DMS114 treated with DMSO at 0.1 percent for 48 hours (cell line): ENCODE measurements around the gene GRK6.
A peak's percentile ranks its signal among the peaks of the same experiment; 100 is the strongest.
"Not testable (repeated sequence)": the region's sequence is repeated elsewhere in the genome, so short reads cannot be mapped to it uniquely, and the experiment has no call there.

Source experiments
- DNase-seq: peaks from one replicate; lab custom pipeline; 2025; ENCODE audit not compliant: unreplicated experiment; lab: John Stamatoyannopoulos, UW

Gene GRK6

GRCh38 chr5:177483994-177484901 lies 57.8 kb downstream of the GRK6 start:
- DNase-seq: no peak

DNA sequence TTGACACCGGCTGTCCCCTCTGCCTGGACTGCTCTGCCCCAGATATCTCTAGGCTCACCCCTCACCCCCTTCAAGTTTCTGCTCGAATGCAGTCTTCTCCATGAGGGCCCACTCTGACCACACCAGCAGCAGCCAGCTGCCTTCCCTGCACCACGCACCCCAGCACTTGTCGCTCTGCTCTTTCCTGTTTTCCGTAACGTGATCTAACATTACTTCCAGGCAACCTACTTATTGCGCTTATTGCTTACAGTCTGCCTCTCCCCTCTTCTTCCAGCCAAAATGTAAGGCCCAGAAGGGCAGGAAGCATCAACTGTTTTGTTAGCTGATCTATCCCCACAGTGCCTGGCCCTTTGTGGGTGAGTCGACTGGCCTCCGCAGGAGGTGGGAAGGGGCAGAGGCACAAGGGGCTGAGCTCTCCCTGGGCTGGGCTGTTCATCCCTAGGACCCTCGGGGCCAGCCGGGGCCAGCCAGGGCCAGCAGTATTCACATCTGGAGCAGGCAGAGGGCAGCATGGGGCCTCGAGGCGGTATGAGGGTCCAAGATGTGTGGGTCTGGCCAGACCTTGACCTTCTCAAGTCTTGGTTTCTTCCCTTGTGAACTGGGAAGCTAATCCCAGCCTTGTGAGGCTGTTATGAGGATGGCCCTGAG lies 58.5 kb downstream of the GRK6 start:
- no peak for DNase-seq

- not testable (repeated sequence) for DNase-seq
Measured at GRCh38 chr5:177485753-177486152, 59.3 kb downstream of the GRK6 start.

GRCh38 chr5:177486256-177486655 lies 59.8 kb downstream of the GRK6 start:
- no peak for DNase-seq

DNA sequence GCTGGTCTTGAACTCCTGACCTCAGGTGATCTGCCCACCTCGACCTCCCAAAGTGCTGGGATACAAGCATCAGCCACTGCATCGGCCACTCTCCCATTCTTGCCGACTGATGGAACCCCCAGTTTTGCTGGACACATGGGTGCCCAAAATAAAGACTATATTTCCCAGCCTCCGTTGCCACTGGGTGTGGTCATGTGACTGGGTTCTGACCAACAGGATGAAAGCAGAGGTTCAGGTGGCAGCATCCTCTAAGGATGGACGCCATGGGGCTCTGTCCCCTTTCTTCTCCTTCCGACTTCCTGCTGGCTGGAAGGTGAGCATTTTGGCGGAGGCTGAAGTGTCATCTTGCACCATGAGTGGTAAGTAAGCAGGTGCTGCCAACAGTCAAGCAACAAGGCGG lies 60.7 kb downstream of the GRK6 start:
- DNase-seq: no peak

GRCh38 chr5:177487975-177488374 lies 61.5 kb downstream of the GRK6 start:
- no peak for DNase-seq

DNA sequence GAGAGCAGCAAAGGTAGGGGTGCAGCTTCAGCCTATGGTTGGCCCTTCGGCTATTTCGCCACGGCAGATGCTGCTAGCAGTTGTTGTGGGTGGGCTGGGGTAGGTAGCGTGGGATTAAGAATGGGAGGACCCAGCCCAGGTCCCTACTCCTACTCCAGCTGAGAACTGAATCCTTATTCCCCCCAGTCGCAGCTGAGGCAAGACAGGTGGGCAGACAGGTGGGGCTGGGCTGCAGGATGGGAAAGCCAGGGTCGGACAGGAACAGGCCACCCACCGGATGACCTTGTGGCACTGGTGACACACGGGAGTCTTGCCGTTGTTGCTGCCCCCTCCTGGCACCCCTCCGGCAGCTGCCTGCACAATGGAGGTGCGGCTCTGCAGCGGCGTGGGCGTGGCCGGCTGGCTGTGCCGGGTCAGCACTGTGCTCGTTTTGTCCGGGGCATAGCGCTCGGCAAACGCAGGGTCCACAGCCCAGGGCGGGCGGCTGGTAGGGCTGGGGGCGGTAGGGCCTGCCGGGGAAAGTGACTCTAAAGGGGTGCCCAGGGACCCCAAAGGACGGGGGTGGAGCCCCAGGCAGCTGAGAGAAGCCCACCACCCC lies 62.7 kb downstream of the GRK6 start:
- DNase-seq: no peak

DNA sequence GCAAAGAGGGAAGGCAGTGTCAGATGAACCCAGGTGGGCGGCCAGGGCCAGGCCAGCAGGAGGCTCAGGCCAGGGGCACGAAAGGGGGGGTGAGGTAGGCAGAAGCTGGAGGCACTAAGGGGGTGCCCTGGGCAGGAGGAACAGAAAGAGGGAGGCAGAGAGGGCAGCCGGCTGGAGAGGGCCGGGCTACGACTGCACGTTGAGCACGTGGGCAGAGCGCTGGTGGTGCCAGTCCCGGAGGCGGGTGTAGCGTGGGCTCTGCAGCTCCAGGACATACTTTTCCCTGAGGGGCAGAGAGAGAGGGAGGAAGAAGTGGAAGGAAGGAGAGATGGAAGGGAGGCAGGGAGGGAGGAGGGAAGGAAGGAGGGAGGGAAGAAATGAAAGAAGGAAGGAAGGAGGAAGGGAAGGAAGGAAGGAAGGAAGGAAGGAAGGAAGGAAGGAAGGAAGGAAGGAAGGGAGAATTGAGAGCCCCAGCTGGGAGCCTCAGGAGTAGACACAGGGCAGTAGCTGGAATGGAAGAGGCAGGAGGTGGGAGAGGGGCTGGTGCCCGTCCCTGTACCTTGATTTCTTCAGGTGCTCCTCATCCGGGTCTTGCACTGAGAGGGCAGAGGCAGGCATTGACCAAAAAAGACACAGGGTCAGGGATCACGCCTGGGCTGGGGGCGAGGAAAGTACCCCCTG lies 64.0 kb downstream of the GRK6 start:
- no peak for DNase-seq

DNA sequence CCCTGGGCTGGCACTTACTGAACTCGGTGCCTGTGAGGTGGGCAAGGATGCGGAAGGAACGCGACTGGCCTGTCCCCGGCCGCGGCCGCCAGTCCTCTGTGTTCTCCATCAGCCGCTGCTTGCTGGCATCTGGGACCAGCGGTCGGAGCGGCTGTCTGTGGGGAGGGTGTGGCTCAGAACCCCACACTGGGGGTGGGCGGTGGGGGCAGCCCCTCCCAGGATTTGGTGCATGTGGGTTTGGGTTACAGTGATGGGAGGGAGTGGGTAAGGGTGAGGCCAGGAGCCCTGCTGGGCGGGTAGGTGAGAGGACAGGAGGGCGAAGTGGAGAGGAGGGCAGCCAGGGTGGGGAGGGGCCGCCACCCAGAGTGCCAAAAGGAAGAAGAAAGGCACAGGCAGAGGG lies 64.5 kb downstream of the GRK6 start:
- DNase-seq: no peak

GRCh38 chr5:177491429-177491945 lies 65.0 kb downstream of the GRK6 start:
- DNase-seq: peak; percentile 22

DNA sequence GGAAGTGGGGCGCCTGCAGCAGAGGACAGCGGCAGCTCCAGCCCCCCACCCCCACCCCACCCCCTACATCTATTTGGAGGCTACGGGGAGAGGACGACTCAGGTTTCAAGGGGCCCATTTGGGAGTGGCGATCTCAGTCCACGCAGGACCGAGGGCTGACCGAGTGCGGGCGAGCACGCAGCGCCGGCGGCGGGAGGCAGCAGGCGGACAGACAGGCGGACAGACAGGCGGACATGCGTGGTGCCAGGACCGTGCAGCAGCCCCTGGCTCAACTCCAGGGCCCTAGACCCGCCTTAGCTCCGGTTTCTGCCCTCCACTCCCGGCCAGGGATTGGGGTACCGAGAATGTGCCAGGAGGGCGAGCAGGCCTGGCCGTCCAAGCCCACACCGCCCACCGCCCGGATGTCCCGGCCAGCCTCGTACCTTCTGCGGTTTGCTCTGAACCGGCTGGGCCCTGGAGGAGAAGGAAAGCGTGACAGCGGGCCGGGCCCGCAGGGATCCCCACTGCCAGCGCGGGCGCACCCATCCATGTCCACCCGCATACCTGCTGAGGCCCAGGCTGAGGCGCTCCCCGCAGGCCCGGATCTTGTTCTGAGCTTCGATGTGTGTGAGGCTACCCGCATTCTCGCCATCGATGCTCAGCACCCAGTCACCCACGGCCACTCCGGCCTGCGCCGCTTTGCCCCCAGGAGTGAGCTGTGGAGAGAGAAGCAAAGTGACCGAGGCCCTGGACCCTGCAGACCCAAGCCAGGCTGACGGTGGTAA lies 65.7 kb downstream of the GRK6 start:
- no peak for DNase-seq
